Effector CD8-positive, alpha-beta T cell (primary cell): ENCODE results near the gene RBM46.
"Not testable (repeated sequence)": the region's sequence is repeated elsewhere in the genome, so short reads cannot be mapped to it uniquely, and the experiment has no call there.

Source experiments
- DNase-seq: peaks from one replicate; lab custom pipeline; 2025; lab: John Stamatoyannopoulos, UW

The RBM46 gene

DNA sequence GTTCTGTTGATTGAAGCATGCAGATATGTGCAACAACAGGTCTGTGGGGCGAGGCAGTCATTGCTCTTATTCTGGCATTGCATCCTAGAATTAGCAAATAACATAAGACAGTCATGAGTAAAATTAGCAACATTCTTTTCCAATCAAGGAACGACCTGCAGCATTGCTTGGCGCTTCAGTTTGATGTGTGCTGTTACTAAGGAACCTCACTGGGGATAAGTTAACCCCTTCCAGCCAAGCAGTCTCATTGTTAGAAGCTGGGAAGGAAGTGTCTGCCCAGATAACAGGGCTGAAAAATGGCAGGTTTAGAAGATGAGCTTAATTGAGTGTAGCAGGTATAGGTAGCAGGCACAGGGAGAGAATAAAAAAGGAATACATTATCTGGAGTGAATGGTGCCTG, 55.4 kb downstream of the RBM46 start:
- DNase-seq = no peak

DNA sequence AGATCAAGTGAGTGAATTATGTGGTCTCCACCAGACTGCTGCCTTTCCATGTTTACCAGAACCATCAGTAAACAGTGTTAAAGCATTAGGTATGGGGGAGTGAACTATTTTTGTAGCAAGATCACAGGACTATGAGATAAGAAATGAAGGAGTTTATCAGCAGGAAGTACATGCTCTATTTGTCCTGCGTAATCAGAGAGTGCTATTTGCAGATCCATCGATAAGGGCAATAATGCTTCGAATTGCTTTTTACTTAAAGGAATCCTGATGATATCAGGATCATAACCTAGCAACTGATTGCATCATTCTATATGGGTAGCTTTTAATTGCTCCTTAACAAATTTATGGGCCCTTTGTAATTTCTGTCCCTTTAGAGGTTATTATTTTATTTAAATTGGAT, 57.1 kb downstream of the RBM46 start:
- DNase-seq = no peak

DNA sequence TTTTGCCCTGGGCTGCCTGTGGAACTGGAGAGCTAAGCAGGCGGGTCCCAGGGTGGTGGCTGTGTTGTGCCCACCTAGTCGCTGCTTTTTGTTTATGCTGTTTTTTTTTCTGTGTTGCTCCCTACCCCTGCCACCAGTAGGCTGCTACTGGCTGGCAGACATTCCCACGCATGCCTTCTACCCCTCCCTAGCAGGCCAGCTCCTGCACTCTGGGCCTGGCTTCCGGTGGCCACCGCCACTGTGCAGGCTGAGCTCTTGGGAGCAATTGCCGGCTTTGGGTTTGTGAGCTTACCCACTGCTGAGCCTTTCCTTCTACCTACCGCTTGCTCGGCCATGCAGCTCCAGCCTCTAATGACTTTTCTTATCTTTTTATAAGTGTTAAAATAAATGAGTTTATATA, 57.6 kb downstream of the RBM46 start:
- DNase-seq = no peak

DNA sequence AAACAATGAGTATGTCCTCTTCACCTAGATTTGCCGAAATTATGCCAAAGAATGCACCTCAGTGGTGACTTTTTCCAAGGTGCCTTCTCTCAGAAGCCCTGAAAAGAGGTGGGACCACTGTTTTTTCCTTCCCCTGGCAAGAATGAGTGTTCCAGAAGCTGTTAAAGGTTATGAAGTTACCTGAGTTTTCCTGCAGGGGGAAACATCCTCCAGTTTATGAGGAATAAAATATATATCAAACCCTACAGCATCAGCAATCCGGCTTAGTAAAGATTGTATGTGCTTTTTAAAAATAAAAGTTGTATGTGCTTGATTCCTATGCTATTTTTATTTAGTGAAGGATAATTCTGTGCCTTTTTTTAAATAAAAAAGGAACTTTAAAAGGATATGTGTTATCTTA, 73.3 kb downstream of the RBM46 start:
- no peak for DNase-seq

DNA sequence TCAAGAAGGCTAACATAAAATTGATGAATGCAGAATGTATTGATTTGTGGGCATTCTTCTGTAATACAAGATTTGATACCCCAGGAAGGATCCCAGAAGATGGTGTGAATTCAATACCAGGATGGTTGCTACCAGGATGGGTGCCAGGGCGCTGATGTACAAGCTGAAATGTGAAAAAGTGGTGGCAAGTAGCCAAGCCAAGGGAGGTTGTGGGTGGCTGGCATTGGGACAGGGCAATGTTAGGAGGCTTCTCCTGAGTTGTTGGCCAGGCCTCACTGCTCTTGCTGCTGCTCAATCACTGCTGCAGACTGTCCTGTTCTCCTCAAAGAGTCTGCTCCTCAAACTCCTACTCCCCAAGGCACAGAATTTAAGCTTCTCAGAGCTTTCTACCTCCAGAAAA, 77.1 kb downstream of the RBM46 start:
- DNase-seq = no peak

DNA sequence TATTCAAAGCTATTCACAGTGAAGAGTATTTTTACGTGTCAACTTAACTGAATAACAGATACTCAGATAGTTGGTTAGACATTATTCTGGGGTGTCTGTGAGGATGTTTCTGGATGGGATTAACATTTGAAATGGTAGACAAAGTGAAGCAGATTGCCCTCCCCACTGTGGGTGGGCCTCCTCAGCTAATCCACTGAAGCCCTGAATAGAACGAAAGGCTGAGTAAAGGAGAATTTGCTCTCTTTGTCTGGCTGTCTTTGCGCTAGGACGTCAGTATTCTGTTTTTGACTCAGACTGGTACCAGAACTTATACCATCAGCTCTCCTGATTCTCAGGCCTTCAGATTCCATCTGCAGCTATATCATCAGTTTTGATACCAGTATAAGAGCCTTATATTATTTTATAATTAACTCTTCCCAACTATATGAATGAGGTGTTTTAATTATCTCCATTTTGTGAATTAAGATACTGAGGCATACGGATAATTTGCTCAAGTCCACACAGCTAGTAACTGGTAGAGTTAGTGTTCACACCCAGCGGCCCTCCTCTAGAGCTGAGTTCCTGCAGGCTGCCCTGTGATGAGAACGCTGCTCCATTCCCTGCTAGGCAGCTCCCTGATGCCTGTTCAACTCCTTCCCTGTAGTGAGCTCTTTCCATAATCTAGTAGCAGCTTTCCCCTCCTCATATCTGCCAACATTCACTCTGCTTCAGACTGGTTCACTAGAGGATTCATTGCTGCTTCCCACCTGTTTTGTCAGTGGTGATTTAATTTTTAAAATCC, 87.5 kb downstream of the RBM46 start:
- DNase-seq = no peak

DNA sequence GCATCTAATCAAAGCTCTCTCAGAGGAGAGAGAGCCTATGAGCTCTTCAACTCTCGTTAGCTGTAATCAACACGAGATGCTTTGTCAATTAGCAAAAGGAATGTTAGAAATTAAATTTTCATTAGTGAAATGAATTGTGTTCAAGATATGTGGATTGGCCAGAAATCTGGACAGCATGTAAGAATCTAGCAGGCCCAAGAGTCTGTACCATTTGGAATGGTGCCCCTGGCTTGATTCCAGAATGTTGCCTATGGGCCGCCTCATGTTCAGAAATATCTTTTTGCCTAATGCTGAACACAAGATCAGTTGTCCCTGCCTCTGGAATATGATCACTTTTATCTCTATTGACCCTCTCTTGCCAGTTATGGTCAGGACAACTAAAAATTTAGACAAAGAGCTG, 88.2 kb downstream of the RBM46 start:
- DNase-seq = no peak

DNA sequence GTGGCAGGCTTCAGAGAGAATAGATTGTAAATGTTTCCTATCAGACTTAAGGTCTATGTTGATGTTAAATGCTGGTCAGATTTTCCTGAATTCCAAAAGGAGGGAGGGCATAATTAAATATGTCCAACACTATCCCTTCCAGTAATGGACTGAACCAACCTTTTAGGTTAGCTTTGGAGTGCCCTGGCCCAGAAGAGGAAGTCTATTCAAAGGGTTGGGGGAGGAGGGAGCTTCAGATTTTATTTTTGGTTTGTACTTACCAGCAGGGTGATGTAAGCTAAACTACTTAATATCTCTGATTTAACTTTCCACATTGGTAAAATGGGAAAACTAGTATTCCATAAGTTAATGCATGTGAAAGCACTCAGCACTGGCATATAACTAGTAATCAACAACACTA, 91.1 kb downstream of the RBM46 start:
- no peak for DNase-seq

DNA sequence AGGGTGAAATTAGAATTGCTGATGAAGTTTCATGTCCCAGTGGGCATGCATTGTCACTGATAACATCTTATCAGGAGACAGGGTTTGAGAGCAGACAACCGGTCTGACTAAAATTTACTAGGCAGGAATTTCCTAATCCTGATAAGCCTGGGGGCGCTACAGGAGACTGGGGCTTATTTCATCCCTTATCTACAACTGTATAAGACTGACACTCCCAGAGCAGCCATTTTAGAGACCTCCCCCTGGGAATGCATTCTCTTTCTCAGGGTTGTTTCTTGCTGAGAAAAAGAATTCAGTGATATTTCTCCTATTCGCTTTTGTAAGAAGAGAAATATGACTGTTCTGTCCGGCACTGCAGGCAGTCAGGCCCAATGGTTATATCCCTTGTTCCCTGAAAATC, 93.0 kb downstream of the RBM46 start:
- not testable (repeated sequence) for DNase-seq

DNA sequence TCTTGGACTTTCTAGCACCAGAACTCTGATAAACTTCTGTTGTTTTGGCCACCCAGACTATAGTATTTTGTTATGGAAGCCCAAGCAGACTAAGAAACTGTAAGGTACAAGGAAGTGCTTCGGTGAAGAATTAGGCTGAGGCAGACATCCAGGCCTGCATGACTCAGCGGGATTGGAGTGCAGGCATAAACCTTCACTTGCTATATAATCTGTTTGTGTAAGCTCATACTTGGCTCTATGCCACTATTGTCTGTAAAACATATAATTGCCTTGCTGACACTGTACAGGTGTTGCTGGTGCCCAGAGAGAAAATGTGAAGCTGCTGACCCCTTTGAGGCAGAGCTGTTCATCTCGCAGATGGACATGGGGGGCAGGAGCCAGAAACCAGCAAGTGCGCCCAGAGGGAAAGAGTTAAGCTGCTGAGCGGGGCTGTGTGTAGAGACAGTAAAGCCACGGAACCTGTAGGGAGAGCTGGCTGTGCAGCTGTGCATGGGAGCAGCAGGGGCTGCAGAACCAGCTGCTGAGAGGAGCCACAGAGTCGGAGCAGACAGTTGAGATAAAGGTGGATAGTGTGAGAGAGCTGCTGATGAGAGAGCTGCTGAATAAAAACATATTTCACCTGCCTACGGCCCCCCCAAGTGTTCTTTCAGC, 96.2 kb downstream of the RBM46 start:
- DNase-seq = no peak
